ENCODE results near the gene ZNF697. TPM values are rescaled to one million over a fixed set of nuclear protein-coding genes. Genes with fewer than 3 reads are reported as not detected.
A peak's percentile ranks its signal among the peaks of the same experiment; 100 is the strongest.

The ZNF697 gene
- total and polyA plus RNA-seq, 8 donors = 0.78 to 11.9 (median 2.1) TPM

DNA sequence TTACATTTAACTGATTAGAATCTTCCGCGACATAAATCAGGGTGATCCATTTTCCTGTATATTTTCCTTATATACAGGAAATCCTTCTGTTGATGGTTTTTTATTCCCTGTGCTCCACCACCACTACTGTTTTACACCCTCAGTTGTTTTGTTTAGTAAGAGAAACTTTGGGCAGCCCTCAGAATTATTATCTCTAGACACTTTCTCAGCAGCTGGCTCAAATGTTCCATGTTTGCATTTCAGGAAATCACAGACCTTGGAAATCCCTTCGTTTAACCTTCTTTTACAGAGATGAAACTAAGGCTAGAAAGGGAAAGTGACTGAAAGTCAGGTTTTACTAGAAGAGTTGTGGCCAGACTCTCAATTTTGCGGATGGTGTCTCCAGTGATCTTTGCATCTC is 15.2 kb downstream of the ZNF697 start:
- Histone ChIP-seq H3K4me1 (peaks cover 32 to 60% (median 42%) of the 10 kb centered on the region in 4 donors), H3K4me3 (no peak overlapping the region), H3K27me3 (peaks cover 0 to 6% (median 0%) of the 10 kb centered on the region in 3 donors), H3K36me3 (no peaks in the 10 kb centered on the region), H3K27ac (peak overlapping the region in 4 of 5 donors; percentile 65 to 86 (median 76)), H3K9me3 (no peaks in the 10 kb centered on the region)
- 50 to 65% (median 59%) methylated on average over 4 of the region's 4 CpGs for WGBS, 5 donors
- DNase-seq = no peak
- intact Hi-C loops (cut with DNase I; ENCODE audit: low total_unique reads) = no loop called here
- TF ChIP-seq EP300 (IDR thresholded peaks at IDR 0.05) (no peak), POLR2AphosphoS5 (IDR thresholded peaks at IDR 0.05) (no peak), POLR2A (IDR thresholded peaks at IDR 0.05) (no peak)
- TF ChIP-seq, protein P1, sequence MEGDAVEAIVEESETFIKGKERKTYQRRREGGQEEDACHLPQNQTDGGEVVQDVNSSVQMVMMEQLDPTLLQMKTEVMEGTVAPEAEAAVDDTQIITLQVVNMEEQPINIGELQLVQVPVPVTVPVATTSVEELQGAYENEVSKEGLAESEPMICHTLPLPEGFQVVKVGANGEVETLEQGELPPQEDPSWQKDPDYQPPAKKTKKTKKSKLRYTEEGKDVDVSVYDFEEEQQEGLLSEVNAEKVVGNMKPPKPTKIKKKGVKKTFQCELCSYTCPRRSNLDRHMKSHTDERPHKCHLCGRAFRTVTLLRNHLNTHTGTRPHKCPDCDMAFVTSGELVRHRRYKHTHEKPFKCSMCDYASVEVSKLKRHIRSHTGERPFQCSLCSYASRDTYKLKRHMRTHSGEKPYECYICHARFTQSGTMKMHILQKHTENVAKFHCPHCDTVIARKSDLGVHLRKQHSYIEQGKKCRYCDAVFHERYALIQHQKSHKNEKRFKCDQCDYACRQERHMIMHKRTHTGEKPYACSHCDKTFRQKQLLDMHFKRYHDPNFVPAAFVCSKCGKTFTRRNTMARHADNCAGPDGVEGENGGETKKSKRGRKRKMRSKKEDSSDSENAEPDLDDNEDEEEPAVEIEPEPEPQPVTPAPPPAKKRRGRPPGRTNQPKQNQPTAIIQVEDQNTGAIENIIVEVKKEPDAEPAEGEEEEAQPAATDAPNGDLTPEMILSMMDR (IDR thresholded peaks at IDR 0.05) = no peak

DNA sequence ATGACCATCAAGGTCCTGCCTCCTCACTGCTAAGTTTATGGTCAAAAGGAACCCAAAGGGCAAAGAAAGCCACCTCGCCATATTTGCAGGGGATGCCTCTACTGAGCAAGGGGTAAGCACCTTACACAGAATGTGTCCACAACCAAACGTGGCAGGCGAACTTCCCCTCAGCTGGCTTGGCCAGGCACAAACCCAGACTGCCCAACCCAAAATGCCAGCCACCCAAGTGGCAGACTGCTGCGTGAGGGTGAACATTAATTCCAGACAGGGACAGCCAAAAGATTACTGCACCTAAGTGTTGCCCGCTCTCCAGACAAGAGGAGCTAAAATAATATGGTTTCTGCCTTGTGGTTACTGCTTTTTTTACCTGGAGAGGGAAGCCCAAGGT is 16.0 kb downstream of the ZNF697 start:
- H3K4me1 ChIP-seq = peaks cover 33 to 59% (median 42%) of the 10 kb centered on the region in 4 donors
- H3K9me3 ChIP-seq = no peaks in the 10 kb centered on the region
- H3K4me3 ChIP-seq = peak overlapping the region in 1 of 4 donors; percentile 44
- DNase-seq = no peak
- 39 to 64% (median 44%) methylated on average over 4 to 5 of the region's 5 CpGs for WGBS, 5 donors
- intact Hi-C loops (cut with DNase I; ENCODE audit: low total_unique reads) = no loop called here
- H3K27me3 ChIP-seq = peaks cover 0 to 6% (median 0%) of the 10 kb centered on the region in 3 donors
- TF ChIP-seq POLR2AphosphoS5 (IDR thresholded peaks at IDR 0.05) = no peak
- TF ChIP-seq, protein P1 (IDR thresholded peaks at IDR 0.05) = no peak
- TF ChIP-seq EP300 (IDR thresholded peaks at IDR 0.05) = no peak
- TF ChIP-seq POLR2A (IDR thresholded peaks at IDR 0.05) = no peak
- H3K27ac ChIP-seq = peak overlapping the region; percentile 65 to 86 (median 76)
- H3K36me3 ChIP-seq = no peaks in the 10 kb centered on the region

DNA sequence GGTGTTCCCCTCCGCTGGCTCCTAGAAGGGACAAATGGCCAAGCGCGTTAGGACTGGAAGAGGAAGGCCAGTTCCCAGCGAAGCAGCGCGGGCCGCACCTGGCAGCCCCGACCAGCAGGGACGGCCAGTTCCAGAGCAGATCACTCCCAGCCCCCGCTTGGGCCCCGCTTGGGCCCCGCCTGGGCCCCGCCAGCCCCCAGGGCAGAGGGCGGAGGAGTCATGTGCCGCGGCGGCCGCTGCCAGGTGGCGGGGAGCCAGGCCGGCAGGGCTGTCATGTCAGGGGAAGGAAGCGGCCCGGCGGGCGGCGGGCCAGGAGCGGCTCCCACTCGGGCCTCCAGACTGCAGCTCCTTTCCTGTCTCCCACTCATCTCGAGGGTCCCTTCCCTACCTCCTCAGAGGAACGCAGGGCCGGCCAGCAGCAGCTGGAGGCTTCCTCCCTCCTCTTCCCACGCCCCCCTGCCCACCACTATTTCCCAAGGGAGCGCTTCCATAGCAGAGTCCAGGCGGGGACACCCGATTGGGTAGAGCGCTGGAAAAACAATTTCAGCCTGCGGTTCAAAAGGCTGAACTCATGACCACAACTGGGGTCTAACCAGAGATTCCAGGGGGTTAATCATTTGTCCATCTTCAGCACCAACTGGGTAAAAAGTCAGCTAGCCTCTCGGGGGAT is 16.5 kb downstream of the ZNF697 start:
- 6 to 9% (median 7%) methylated on average over 12 to 37 of the region's 37 CpGs for WGBS, 5 donors
- no peaks in the 10 kb centered on the region for H3K36me3 ChIP-seq
- H3K27ac ChIP-seq = peak overlapping the region; percentile 65 to 86 (median 76)
- peaks cover 0 to 6% (median 0%) of the 10 kb centered on the region in 3 donors for H3K27me3 ChIP-seq
- peaks cover 33 to 58% (median 41%) of the 10 kb centered on the region in 4 donors for H3K4me1 ChIP-seq
- TF ChIP-seq POLR2A (IDR thresholded peaks at IDR 0.05) (no peak), POLR2AphosphoS5 (IDR thresholded peaks at IDR 0.05) (peak in 2 of 3 donors; percentile 34 to 69), EP300 (IDR thresholded peaks at IDR 0.05) (no peak)
- TF ChIP-seq, protein P1 (IDR thresholded peaks at IDR 0.05) = no peak
- intact Hi-C loops (cut with DNase I; ENCODE audit: low total_unique reads) = no loop called here
- peak overlapping the region; percentile 31 to 44 (median 36) for H3K4me3 ChIP-seq
- no peaks in the 10 kb centered on the region for H3K9me3 ChIP-seq
- DNase-seq = peak; percentile 87 to 96

DNA sequence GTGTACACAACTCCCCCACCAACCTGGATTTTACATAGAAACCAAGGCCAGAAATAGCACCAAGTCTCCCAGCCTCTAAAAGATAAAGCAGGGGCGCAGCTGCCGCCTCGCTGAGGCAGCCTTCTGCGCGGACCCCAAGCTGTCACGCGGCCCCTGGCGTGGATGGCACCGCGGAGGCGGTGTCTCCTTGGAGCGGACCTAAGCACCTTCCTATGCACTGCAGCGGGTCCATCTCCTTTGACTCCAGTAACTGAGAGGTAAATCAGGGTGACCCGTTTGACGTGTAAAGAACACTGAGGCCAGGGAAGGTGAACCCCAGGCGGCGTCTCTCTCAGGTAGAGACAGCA is 17.0 kb downstream of the ZNF697 start:
- intact Hi-C loops (cut with DNase I; ENCODE audit: low total_unique reads) = no loop called here
- Histone ChIP-seq H3K27me3 (peaks cover 0 to 6% (median 0%) of the 10 kb centered on the region in 3 donors), H3K4me1 (peaks cover 29 to 53% (median 37%) of the 10 kb centered on the region in 4 donors), H3K36me3 (no peaks in the 10 kb centered on the region), H3K27ac (peak overlapping the region; percentile 65 to 86 (median 76)), H3K9me3 (no peaks in the 10 kb centered on the region), H3K4me3 (peak overlapping the region; percentile 31 to 44 (median 36))
- TF ChIP-seq POLR2A (IDR thresholded peaks at IDR 0.05) (no peak), EP300 (IDR thresholded peaks at IDR 0.05) (no peak), POLR2AphosphoS5 (IDR thresholded peaks at IDR 0.05) (no peak)
- TF ChIP-seq, protein P1 (IDR thresholded peaks at IDR 0.05) = no peak
- no peak for DNase-seq
- WGBS, 5 donors = 22 to 49% (median 28%) methylated on average over 17 of the region's 17 CpGs

Measured in stomach (tissue), 9 donors.